Tibial nerve (tissue), 4 donors: Measurements from ENCODE around the gene PARP8. TPM values are rescaled to one million over a fixed set of nuclear protein-coding genes. Genes with fewer than 3 reads are reported as not detected.

Experiments used
- DNase-seq, 2 donors: peaks; one replicate each; pipeline ENCODE4 v3.0.0-alpha.2; 2019; ENCODE audit warnings: low spot score in 2 of 2
- H3K27ac ChIP-seq, 4 donors: fragments of 200-600 bp; sonication (generic) in 3 of 4; one replicate each; pipeline ENCODE4 v1.5.1; 2017 to 2019; ENCODE audit warnings: mild to moderate bottlenecking in 1 of 4
- H3K27me3 ChIP-seq, 2 donors: fragments of 200-600 bp; sonication (generic) in 1 of 2; one replicate each; pipeline versions ENCODE4 v1.5.1 to v1.6.0; 2017 to 2019
- H3K36me3 ChIP-seq, 3 donors: fragments of 200-600 bp; sonication (generic); one replicate each; pipeline ENCODE4 v1.5.1; 2018 to 2019
- H3K4me1 ChIP-seq, 4 donors: fragments of 200-600 bp; sonication (generic) in 3 of 4; one replicate each; pipeline ENCODE4 v1.5.1; 2017 to 2019
- H3K4me3 ChIP-seq, 4 donors: fragments of 200-600 bp; sonication (generic) in 3 of 4; one replicate each; pipeline ENCODE4 v1.5.1; 2017 to 2019; ENCODE audit warnings: mild to moderate bottlenecking in 1 of 4, moderate library complexity in 1 of 4
- H3K9me3 ChIP-seq, 4 donors: fragments of 200-600 bp; sonication (generic) in 3 of 4; one replicate each; pipeline ENCODE4 v1.5.1; 2017 to 2019
- CTCF ChIP-seq, 5 experiments: fragments of 200-600 bp in 3 of 5; fragments of 450-650 bp in 2 of 5; sonication (generic) in 3 of 5; IDR thresholded peaks; one replicate each; pipeline ENCODE4 v1.5.1; 2016 to 2019; ENCODE audit warnings: antibody characterized with exemption in 5 of 5, mild to moderate bottlenecking in 3 of 5, moderate library complexity in 2 of 5
- EP300 ChIP-seq, 2 donors: sonication (generic); formaldehyde crosslinking; IDR thresholded peaks; one replicate each; pipeline ENCODE4 v1.6.1; 2017; ENCODE audit warnings: antibody characterized with exemption in 2 of 2, mild to moderate bottlenecking in 1 of 2
- POLR2A ChIP-seq, 2 donors: fragments of 450-650 bp; IDR thresholded peaks; one replicate each; pipeline ENCODE4 v1.6.1; 2017; ENCODE audit warnings: antibody characterized with exemption in 2 of 2, mild to moderate bottlenecking in 2 of 2, moderate library complexity in 2 of 2
- WGBS, 2 donors: methylation state at CpG; one replicate each; pipeline ENCODE4 v1.1.5; 2018; 5-methylcytosine and 5-hydroxymethylcytosine counted together
- total RNA-seq, 4 donors: library from RNA; depleted of rRNA; stranded (reverse); fragments of >200 nt; gene quantifications; one replicate each; pipeline ENCODE4 v1.1.0, GENCODE V29; 2016

The PARP8 gene
- total RNA-seq, 4 donors from 2014 or later = 10.4 to 24.7 (median 18.8) TPM

GRCh38 chr5:50822761-50823160 is 156.3 kb downstream of the PARP8 start:
- Histone ChIP-seq H3K4me3 (no peak overlapping the region), H3K4me1 (no peaks in the 10 kb centered on the region), H3K27me3 (no peaks in the 10 kb centered on the region), H3K36me3 (peaks cover 0 to 32% (median 0%) of the 10 kb centered on the region in 3 donors), H3K27ac (no peak overlapping the region), H3K9me3 (no peaks in the 10 kb centered on the region)
- TF ChIP-seq POLR2A (IDR thresholded peaks at IDR 0.05) (no peak), EP300 (IDR thresholded peaks at IDR 0.05) (no peak), CTCF (IDR thresholded peaks at IDR 0.05) (no peak)
- WGBS, 2 donors = 82 to 93% methylated on average over 3 of the region's 3 CpGs
- DNase-seq = no peak

- 52 to 53% methylated on average over 6 of the region's 6 CpGs for WGBS, 2 donors
- Histone ChIP-seq H3K27me3 (no peaks in the 10 kb centered on the region), H3K36me3 (peaks cover 0 to 35% (median 0%) of the 10 kb centered on the region in 3 donors), H3K4me3 (no peak overlapping the region), H3K9me3 (no peaks in the 10 kb centered on the region), H3K4me1 (no peaks in the 10 kb centered on the region), H3K27ac (no peak overlapping the region)
- TF ChIP-seq EP300 (IDR thresholded peaks at IDR 0.05) (no peak), CTCF (IDR thresholded peaks at IDR 0.05) (no peak), POLR2A (IDR thresholded peaks at IDR 0.05) (no peak)
- no peak for DNase-seq
Measured at GRCh38 chr5:50823568-50823967, 157.1 kb downstream of the PARP8 start.

GRCh38 chr5:50824109-50824508 is 157.7 kb downstream of the PARP8 start:
- TF ChIP-seq CTCF (IDR thresholded peaks at IDR 0.05) = no peak
- TF ChIP-seq EP300 (IDR thresholded peaks at IDR 0.05) = no peak
- no peak for TF ChIP-seq POLR2A (IDR thresholded peaks at IDR 0.05)
- no peak overlapping the region for H3K4me3 ChIP-seq
- WGBS, 2 donors = 95 to 96% methylated on average over 2 of the region's 2 CpGs
- no peaks in the 10 kb centered on the region for H3K4me1 ChIP-seq
- H3K27ac ChIP-seq = no peak overlapping the region
- H3K9me3 ChIP-seq = no peaks in the 10 kb centered on the region
- no peaks in the 10 kb centered on the region for H3K27me3 ChIP-seq
- H3K36me3 ChIP-seq = peaks cover 0 to 39% (median 0%) of the 10 kb centered on the region in 3 donors
- no peak for DNase-seq

GRCh38 chr5:50827516-50828247 is 161.2 kb downstream of the PARP8 start:
- Histone ChIP-seq H3K36me3 (peaks cover 0 to 26% (median 0%) of the 10 kb centered on the region in 3 donors), H3K4me1 (no peaks in the 10 kb centered on the region), H3K4me3 (no peak overlapping the region), H3K27me3 (no peaks in the 10 kb centered on the region), H3K27ac (no peak overlapping the region), H3K9me3 (no peaks in the 10 kb centered on the region)
- no peak for TF ChIP-seq EP300 (IDR thresholded peaks at IDR 0.05)
- no peak for TF ChIP-seq CTCF (IDR thresholded peaks at IDR 0.05)
- TF ChIP-seq POLR2A (IDR thresholded peaks at IDR 0.05) = no peak
- WGBS, 2 donors = 93 to 95% methylated on average over 1 of the region's 1 CpG
- DNase-seq = no peak

- no peak for DNase-seq
- H3K4me3 ChIP-seq = no peak overlapping the region
- no peaks in the 10 kb centered on the region for H3K27me3 ChIP-seq
- 95 to 96% methylated on average over 1 of the region's 1 CpG for WGBS, 2 donors
- H3K27ac ChIP-seq = no peak overlapping the region
- no peaks in the 10 kb centered on the region for H3K9me3 ChIP-seq
- H3K4me1 ChIP-seq = no peaks in the 10 kb centered on the region
- H3K36me3 ChIP-seq = peaks cover 0 to 14% (median 0%) of the 10 kb centered on the region in 3 donors
- TF ChIP-seq EP300 (IDR thresholded peaks at IDR 0.05) (no peak), POLR2A (IDR thresholded peaks at IDR 0.05) (no peak), CTCF (IDR thresholded peaks at IDR 0.05) (no peak)
Measured at GRCh38 chr5:50829023-50829422, 162.6 kb downstream of the PARP8 start.
